Panc1 (cell line): ENCODE data around the gene KRTAP5-3. TPM values are rescaled to one million over a fixed set of nuclear protein-coding genes. Genes with fewer than 3 reads are reported as not detected.

Experiments
- ATAC-seq: fragments of 200-7000 bp; cut with Tn5 transposase; 2 replicates; pipeline ENCODE4 v1.9.1; 2020; ENCODE audit warnings: mild to moderate bottlenecking, moderate library complexity
- BruUV-seq: library from RNA; stranded (reverse); fragments of 400-500 nt; replicated peaks from 2 replicates; lab custom pipeline; 2021; lab: Mats Ljungman, UMichigan
- CTCF ChIA-PET: fragments of 300-600 bp; sonication (Branson Sonifier 250); formaldehyde crosslinking; loops from one replicate; lab custom pipeline; 2022; ENCODE audit warnings: antibody characterized with exemption; lab: Charles Lee
- POLR2A ChIA-PET: fragments of 300-600 bp; sonication (Branson Sonifier 250); formaldehyde crosslinking; loops from one replicate; lab custom pipeline; 2022; ENCODE audit warnings: antibody characterized with exemption; lab: Charles Lee
- DNase-seq: peaks from one replicate; pipeline ENCODE4 v3.0.0-alpha.2; 2010; ENCODE audit warnings: low read depth, low spot score
- H3K27ac ChIP-seq: 2 replicates; pipeline ENCODE4 v1.5.1; 2011; ENCODE audit warnings: mild to moderate bottlenecking, low read length, inconsistent platforms
- H3K27me3 ChIP-seq: fragments of 200-500 bp; sonication (Bioruptor generic); 2 replicates; pipeline ENCODE4 v1.6.0; 2014; ENCODE audit warnings: low read length, inconsistent platforms; ENCODE audit not compliant: control insufficient read depth, insufficient read depth
- H3K36me3 ChIP-seq: fragments of 200-500 bp; sonication (Bioruptor generic); 2 replicates; pipeline ENCODE4 v1.5.1; 2014; ENCODE audit warnings: inconsistent platforms, mild to moderate bottlenecking, low read length, moderate library complexity; ENCODE audit not compliant: control insufficient read depth, insufficient read depth
- H3K4me1 ChIP-seq: 2 replicates; pipeline ENCODE4 v1.5.1; 2011; ENCODE audit warnings: inconsistent platforms, mild to moderate bottlenecking, low read length, moderate library complexity; ENCODE audit not compliant: control insufficient read depth, insufficient read depth
- H3K4me3 ChIP-seq, 2 experiments: 2 replicates each; pipeline ENCODE4 v1.5.1; 2011 to 2012; ENCODE audit warnings: low read depth in 2 of 2, low read length in 2 of 2, mild to moderate bottlenecking in 2 of 2, inconsistent platforms in 1 of 2, moderate library complexity in 1 of 2
- H3K9me3 ChIP-seq: fragments of 200-500 bp; sonication (Bioruptor generic); 2 replicates; pipeline ENCODE4 v1.5.1; 2014; ENCODE audit warnings: low read depth, mild to moderate bottlenecking, inconsistent platforms, low read length, moderate library complexity; ENCODE audit not compliant: control insufficient read depth, insufficient read depth
- CTCF ChIP-seq: fragments of 450-650 bp; IDR thresholded peaks from 2 replicates; pipeline ENCODE4 v1.5.1; 2017; ENCODE audit warnings: mild to moderate bottlenecking
- POLR2AphosphoS5 ChIP-seq: IDR thresholded peaks from 2 replicates; pipeline ENCODE4 v1.6.1; 2012; ENCODE audit warnings: mild to moderate bottlenecking, low read depth, low read length, moderate library complexity
- REST ChIP-seq, 2 experiments: IDR thresholded peaks; 2 replicates each; pipeline ENCODE4 v1.6.1; 2011 to 2012; ENCODE audit warnings: low read depth in 2 of 2, control low read depth in 1 of 2, low read length in 1 of 2, mild to moderate bottlenecking in 1 of 2, moderate library complexity in 1 of 2; ENCODE audit not compliant: insufficient read depth in 1 of 2
- SIN3A ChIP-seq: IDR thresholded peaks from 2 replicates; pipeline ENCODE4 v1.6.1; 2012; ENCODE audit warnings: low read depth, mild to moderate bottlenecking, low read length, moderate library complexity, borderline replicate concordance; ENCODE audit not compliant: insufficient read depth
- TCF7L2 ChIP-seq: IDR thresholded peaks from 2 replicates; pipeline ENCODE4 v1.6.1; 2011; ENCODE audit warnings: mild to moderate bottlenecking, low read depth, low read length, inconsistent platforms
- in situ Hi-C: cut with HindIII; loops from 2 replicates; pipeline ENCODE4 v1.10.0; 2016; ENCODE audit warnings: low sequenced_read_pairs, low pct_unique_long_range_greater_than_20kb
- intact Hi-C: fragments of 100-400 bp; cut with micrococcal nuclease; formaldehyde crosslinking; loops from one replicate; pipeline ENCODE4 v1.10.0; 2022; ENCODE audit not compliant: unreplicated experiment
- total RNA-seq: library from RNA; stranded (reverse); gene quantifications from one replicate; pipeline ENCODE4 v1.2.1, GENCODE V29; 2021; ENCODE audit not compliant: unreplicated experiment

KRTAP5-3 gene
- total RNA-seq, 1 experiment from 2014 or later, result not detected

- H3K27ac ChIP-seq, result no peak overlapping the region
- ATAC-seq (no peak), DNase-seq (no peak)
- H3K4me3 ChIP-seq, result no peak overlapping the region
- no peaks in the 10 kb centered on the region for H3K36me3 ChIP-seq
- H3K4me1 ChIP-seq, result peaks cover 2% of the 10 kb centered on the region
- CTCF ChIA-PET, result interaction anchor here (0.7 kb wide), 1 partner anchor 130 kb away, joined by 3 read pairs; no protein-coding TSS in a partner anchor
- intact Hi-C loops, result no loop called here
- TF ChIP-seq CTCF, result no peak
- TF ChIP-seq REST (IDR thresholded peaks at IDR 0.05; ENCODE audit: insufficient read depth in 1 of 2, low read depth in 2 of 2, low read length in 1 of 2), result no peak
- no peak for TF ChIP-seq POLR2AphosphoS5
- no peak for TF ChIP-seq TCF7L2
- no peak for TF ChIP-seq SIN3A
- H3K27me3 ChIP-seq, result no peaks in the 10 kb centered on the region
- POLR2A ChIA-PET, result no interaction called here
- in situ Hi-C loops, result no loop called here
- BruUV-seq, result no TSS peak
- H3K9me3 ChIP-seq, result no peaks in the 10 kb centered on the region
Measured at GRCh38 chr11:1565173-1565903, 42.9 kb downstream of the KRTAP5-3 start.

- Histone ChIP-seq H3K36me3 (no peaks in the 10 kb centered on the region), H3K9me3 (no peaks in the 10 kb centered on the region), H3K4me1 (peaks cover 2% of the 10 kb centered on the region), H3K4me3 (no peak overlapping the region), H3K27me3 (no peaks in the 10 kb centered on the region), H3K27ac (no peak overlapping the region)
- CTCF ChIA-PET, result interaction anchor here (0.6 to 1.4 kb wide), 2 partner anchors 18 to 24 kb away, joined by 5 to 12 read pairs; no protein-coding TSS in a partner anchor
- intact Hi-C loops (no loop called here), in situ Hi-C loops (no loop called here)
- TF ChIP-seq REST (IDR thresholded peaks at IDR 0.05; ENCODE audit: insufficient read depth in 1 of 2, low read depth in 2 of 2, low read length in 1 of 2) (no peak), TCF7L2 (no peak), POLR2AphosphoS5 (no peak)
- POLR2A ChIA-PET, result no interaction called here
- ATAC-seq (no peak), DNase-seq (no peak)
- no TSS peak for BruUV-seq
Measured at GRCh38 chr11:1564535-1565172, 43.6 kb downstream of the KRTAP5-3 start.
